Raji (cell line): ENCODE data around the gene RAP1GAP2.

Experiments
- POLR2A ChIP-seq: IDR thresholded peaks from 2 replicates; pipeline ENCODE4 v1.6.1; 2011; ENCODE audit warnings: low read depth, low read length, control low read depth; ENCODE audit not compliant: insufficient read depth

Gene RAP1GAP2

DNA sequence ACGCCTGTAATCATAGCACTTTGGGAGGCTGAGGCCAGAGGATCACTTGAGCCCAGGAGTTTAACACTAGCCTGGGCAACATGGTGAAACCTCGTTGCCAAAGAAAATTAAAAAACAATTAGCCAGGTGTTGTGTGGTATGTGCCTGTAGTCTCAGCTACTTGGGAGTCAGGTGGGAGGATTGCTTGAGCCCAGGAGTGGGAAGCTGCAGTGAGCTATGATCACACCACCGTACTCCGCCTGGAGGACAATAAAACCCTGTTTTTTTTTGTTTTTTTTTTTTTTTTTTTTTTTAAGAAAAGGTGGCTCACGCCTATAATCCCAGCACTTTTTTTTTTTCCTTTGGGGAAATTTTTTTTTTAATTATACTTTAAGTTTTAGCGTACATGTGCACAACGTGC lies 26.1 kb downstream of the RAP1GAP2 start:
- TF ChIP-seq POLR2A: no peak

- TF ChIP-seq POLR2A: no peak
Measured at GRCh38 chr17:2825253-2825970, 29.2 kb downstream of the RAP1GAP2 start.

GRCh38 chr17:2828397-2829038 lies 32.3 kb downstream of the RAP1GAP2 start:
- TF ChIP-seq POLR2A: no peak

DNA sequence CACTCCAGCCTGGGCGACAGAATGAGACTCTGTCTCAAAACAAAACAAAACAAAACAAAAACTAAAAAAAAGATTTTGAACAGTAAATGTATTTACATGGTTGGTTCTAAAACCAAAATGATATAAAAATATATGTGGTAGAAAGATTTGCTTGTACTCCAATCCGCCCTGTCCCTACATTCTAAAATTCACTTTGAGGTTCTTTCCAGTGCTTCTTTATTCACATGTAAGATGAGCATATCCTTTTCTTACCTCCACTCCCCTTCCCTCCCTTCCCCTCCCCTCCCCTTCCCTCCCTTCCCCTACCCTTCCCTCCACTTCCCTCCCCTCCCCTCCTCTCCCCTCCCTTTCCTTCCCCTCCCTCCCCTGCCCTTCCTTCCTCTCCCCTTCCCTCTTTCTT lies 34.4 kb downstream of the RAP1GAP2 start:
- TF ChIP-seq POLR2A: no peak

- no peak for TF ChIP-seq POLR2A
Measured at GRCh38 chr17:2835780-2836179, 39.5 kb downstream of the RAP1GAP2 start.

DNA sequence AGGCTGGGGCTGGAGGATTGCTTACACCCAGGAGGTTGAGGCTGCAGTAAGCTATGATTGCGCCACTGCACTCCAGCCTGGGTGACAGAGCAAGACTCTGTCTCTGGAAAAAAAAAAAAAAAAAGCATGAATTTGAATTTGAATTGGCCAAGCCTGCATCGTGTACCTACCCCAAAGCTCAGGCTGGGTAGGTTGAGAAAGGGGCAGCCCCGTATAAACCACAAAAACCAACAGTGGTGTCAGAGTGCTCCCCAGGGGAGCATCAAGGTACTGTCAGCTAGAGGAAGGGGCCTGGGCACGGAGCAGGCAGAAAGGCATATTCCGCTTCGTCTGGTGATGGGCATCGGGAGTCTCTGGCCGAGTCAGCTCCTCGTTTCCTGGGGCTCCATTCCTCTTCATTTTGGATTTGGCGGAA lies 40.9 kb downstream of the RAP1GAP2 start:
- no peak for TF ChIP-seq POLR2A

DNA sequence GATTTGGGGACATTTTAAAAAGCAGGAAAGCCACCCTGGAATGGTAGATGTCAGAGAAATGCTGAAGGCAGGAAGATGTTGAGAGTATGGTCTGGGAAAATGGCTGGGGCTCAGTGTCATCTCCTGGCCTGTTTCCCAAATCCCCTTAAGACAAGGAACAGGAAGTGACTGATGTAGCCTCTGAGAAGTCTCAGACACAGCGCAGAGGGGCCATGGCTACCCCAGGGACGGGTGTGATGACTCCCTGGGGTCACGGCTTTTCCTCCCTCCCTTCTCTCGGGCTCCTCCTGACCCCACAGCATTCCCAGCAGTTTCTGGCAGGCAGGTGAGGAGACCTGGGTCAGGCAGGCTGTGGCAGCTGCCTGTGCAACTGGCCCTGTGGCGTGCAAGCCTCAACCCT lies 45.4 kb downstream of the RAP1GAP2 start:
- no peak for TF ChIP-seq POLR2A

- no peak for TF ChIP-seq POLR2A
Measured at GRCh38 chr17:2842464-2842863, 46.2 kb downstream of the RAP1GAP2 start.

GRCh38 chr17:2844416-2844815 lies 48.2 kb downstream of the RAP1GAP2 start:
- TF ChIP-seq POLR2A: no peak

DNA sequence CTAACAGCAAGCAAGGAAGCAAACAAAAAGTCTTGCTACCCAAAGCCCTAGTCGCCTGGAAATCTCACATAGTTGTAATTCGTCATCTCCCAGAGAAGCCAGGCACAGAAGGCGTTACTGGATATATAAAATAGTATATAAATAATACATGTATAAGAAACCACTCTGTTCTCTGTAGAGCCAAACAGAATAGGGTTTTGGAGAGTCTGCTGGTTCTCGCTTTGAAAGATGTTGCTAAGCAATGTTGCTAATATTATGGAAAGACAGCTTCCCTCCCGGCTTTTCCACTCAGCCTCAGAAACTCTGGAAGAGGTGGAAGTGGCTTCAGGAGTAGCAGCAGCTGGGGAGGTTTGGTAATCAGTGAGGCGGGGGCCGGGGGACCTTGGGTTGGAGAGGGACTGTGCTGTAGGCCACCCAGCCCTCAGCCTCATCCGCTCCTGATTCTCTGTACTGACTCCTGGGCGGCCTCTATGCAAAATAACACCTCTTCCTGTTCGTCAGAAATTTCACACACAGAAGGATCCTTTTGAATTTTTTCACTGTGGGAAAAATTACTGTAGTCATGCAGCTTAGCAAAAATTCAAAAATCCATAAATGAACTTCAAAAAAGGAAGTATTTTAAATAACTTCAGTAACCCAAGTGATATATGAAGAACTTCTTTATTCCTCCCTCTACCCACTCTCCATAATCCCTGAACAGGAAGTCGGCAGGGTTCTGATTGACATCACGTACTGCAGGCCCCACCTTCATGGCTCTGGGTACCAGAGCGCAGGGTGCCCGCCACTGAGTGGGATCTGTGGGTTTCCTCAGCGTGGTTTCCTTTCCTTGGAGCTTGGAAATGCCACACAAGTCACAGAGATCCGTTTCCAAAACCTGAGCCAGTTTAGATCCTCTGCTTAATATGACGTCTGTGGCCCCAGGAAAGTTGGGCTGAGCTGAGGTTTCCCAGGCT lies 51.4 kb downstream of the RAP1GAP2 start:
- TF ChIP-seq POLR2A: no peak

DNA sequence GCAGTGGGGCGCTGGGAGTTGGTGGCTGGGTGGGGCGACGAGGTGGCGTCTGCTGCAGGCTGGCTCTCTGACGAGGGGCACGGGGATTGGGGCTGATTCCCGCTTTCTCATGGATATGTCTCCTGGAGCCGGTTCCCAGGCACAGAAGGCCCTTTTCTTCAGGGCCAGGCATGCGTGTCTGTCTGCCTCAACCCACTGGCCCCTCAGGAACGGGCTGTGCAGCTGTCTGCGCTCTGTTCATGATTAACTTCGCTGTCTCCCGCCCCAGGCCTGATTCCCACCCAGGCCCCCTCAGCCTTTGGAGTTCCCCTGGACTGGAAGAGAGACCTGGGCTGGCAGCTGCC lies 53.1 kb downstream of the RAP1GAP2 start:
- TF ChIP-seq POLR2A: no peak

DNA sequence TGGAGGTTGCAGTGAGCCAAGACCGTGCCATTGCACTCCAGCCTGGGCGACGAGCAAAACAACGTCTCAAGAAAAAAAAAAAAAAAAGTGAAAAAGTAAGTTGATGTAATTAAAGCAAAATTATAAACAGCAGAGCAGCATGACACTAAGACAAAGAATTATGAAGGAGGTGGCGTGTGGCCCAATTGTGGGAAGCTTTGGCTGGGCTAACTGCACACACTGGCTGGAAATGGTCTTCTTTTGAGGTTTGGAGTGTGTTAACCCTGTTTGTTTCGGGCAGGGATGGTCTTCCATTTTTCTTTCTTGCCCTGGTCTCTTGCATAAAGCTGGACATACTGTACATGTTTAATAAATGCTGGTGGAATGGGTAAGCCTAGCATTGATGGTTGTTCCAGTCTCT lies 54.8 kb downstream of the RAP1GAP2 start:
- no peak for TF ChIP-seq POLR2A

DNA sequence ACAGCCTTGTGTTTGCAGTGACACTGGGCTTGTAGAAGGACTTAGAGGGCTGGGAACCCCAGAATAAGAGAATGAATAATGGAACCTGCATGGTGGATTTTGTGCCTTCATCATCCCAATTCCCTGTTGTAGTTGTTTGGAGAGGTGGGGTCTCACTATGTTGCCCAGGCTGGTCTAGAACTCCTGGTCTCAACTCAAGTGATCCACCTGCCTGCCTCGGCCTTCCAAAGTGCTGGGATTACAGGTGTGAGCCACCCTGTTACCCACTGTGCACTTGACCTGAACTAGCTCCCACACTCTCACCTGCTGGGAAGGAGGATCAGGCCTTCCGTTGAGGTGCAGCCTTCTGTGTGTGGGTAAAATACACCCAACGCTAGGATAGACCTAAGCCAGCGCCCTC lies 55.4 kb downstream of the RAP1GAP2 start:
- no peak for TF ChIP-seq POLR2A

DNA sequence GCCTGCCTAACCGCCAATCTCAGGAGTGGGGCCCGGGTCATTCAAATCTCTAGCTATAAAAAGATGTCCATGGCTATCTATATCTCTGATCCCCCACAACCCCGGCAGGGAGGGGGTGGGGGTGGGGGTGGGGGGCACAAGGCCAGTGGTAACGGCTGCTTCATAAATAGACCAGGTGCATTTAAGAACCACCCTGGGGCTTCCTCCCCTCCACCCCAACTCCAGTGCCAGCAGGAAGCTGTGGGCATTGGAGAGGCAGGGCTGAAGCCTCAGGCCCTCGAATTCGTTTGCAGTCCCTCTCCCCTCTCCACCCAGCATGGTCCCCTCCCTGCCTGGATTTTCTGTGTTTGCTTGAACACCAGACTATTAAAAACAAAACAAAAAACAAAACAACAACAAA lies 56.0 kb downstream of the RAP1GAP2 start:
- TF ChIP-seq POLR2A: no peak

GRCh38 chr17:2852729-2853282 lies 56.6 kb downstream of the RAP1GAP2 start:
- TF ChIP-seq POLR2A: no peak
